CD4-positive, alpha-beta T cell treated with Interleukin-17A for 4 hours (primary cell): ENCODE measurements around the gene GOPC.
"Not testable (repeated sequence)": the region's sequence is repeated elsewhere in the genome, so short reads cannot be mapped to it uniquely, and the experiment has no call there.

Source experiments
- DNase-seq: peaks from one replicate; pipeline ENCODE4 v3.0.0-alpha.2; 2020; ENCODE audit warnings: mixed read lengths

GOPC gene

GRCh38 chr6:117548797-117549301, 53.5 kb downstream of the GOPC start:
- peak; percentile 54 for DNase-seq

- DNase-seq = peak; percentile 61
Observed at GRCh38 chr6:117547688-117548621, 54.4 kb downstream of the GOPC start.

GRCh38 chr6:117546674-117547073, 55.6 kb downstream of the GOPC start:
- DNase-seq = no peak

GRCh38 chr6:117545161-117545595, 57.1 kb downstream of the GOPC start:
- DNase-seq = no peak

GRCh38 chr6:117544716-117545115, 57.6 kb downstream of the GOPC start:
- DNase-seq = no peak

- DNase-seq = no peak
Observed at GRCh38 chr6:117542493-117542892, 59.8 kb downstream of the GOPC start.

- DNase-seq = no peak
Observed at GRCh38 chr6:117540670-117541069, 61.6 kb downstream of the GOPC start.

GRCh38 chr6:117538615-117539014, 63.7 kb downstream of the GOPC start:
- DNase-seq = no peak

GRCh38 chr6:117536317-117536716, 66.0 kb downstream of the GOPC start:
- DNase-seq = no peak

- DNase-seq = no peak
Observed at GRCh38 chr6:117534974-117535373, 67.3 kb downstream of the GOPC start.

- no peak for DNase-seq
Observed at GRCh38 chr6:117533775-117534174, 68.5 kb downstream of the GOPC start.

- DNase-seq = no peak
Observed at GRCh38 chr6:117531809-117532725, 70.2 kb downstream of the GOPC start.

GRCh38 chr6:117531346-117531745, 71.0 kb downstream of the GOPC start:
- DNase-seq = no peak

- DNase-seq = no peak
Observed at GRCh38 chr6:117530467-117531242, 71.7 kb downstream of the GOPC start.

- DNase-seq = no peak
Observed at GRCh38 chr6:117525607-117526006, 76.7 kb downstream of the GOPC start.

GRCh38 chr6:117521791-117522502, 80.4 kb downstream of the GOPC start:
- DNase-seq = no peak

- no peak for DNase-seq
Observed at GRCh38 chr6:117520603-117521395, 81.5 kb downstream of the GOPC start.

GRCh38 chr6:117518870-117519269, 83.4 kb downstream of the GOPC start:
- DNase-seq = no peak

- not testable (repeated sequence) for DNase-seq
Observed at GRCh38 chr6:117517995-117518394, 84.3 kb downstream of the GOPC start.

GRCh38 chr6:117515326-117515725, 87.0 kb downstream of the GOPC start:
- no peak for DNase-seq

GRCh38 chr6:117514655-117515054, 87.7 kb downstream of the GOPC start:
- no peak for DNase-seq
